ENCODE results near the gene ECD.

Gene ECD

GRCh38 chr10:73206385-73206784 lies 38.6 kb upstream of the ECD start:
- no peak overlapping the region for H3K4me3 ChIP-seq (ENCODE audit: low read depth, low read length)
- no peak for TF ChIP-seq CTCF (IDR thresholded peaks at IDR 0.05; ENCODE audit: low read depth, low read length)

- no peak overlapping the region for H3K4me3 ChIP-seq (ENCODE audit: low read depth, low read length)
- no peak for TF ChIP-seq CTCF (IDR thresholded peaks at IDR 0.05; ENCODE audit: low read depth, low read length)
Observed at GRCh38 chr10:73205890-73206289, 38.1 kb upstream of the ECD start.

GRCh38 chr10:73205081-73205480 lies 37.3 kb upstream of the ECD start:
- H3K4me3 ChIP-seq (ENCODE audit: low read depth, low read length): no peak overlapping the region
- TF ChIP-seq CTCF (IDR thresholded peaks at IDR 0.05; ENCODE audit: low read depth, low read length): no peak

GRCh38 chr10:73190188-73190587 lies 22.4 kb upstream of the ECD start:
- no peak overlapping the region for H3K4me3 ChIP-seq (ENCODE audit: low read depth, low read length)
- no peak for TF ChIP-seq CTCF (IDR thresholded peaks at IDR 0.05; ENCODE audit: low read depth, low read length)

GRCh38 chr10:73186266-73186665 lies 18.5 kb upstream of the ECD start:
- TF ChIP-seq CTCF (IDR thresholded peaks at IDR 0.05; ENCODE audit: low read depth, low read length): no peak
- H3K4me3 ChIP-seq (ENCODE audit: low read depth, low read length): no peak overlapping the region

GRCh38 chr10:73183667-73184281 lies 16.0 kb upstream of the ECD start:
- no peak for TF ChIP-seq CTCF (IDR thresholded peaks at IDR 0.05; ENCODE audit: low read depth, low read length)
- H3K4me3 ChIP-seq (ENCODE audit: low read depth, low read length): no peak overlapping the region

GRCh38 chr10:73182568-73182967 lies 14.8 kb upstream of the ECD start:
- TF ChIP-seq CTCF (IDR thresholded peaks at IDR 0.05; ENCODE audit: low read depth, low read length): no peak
- H3K4me3 ChIP-seq (ENCODE audit: low read depth, low read length): no peak overlapping the region
